HCT116 (cell line): ENCODE data around the gene CCP110. TPM values are rescaled to one million over a fixed set of nuclear protein-coding genes. Genes with fewer than 3 reads are reported as not detected.

ENCODE experiments used
- ATAC-seq: fragments of 200-7000 bp; cut with Tn5 transposase; 2 replicates; pipeline ENCODE4 v1.9.1; 2020; ENCODE audit warnings: mild to moderate bottlenecking, moderate library complexity
- BruUV-seq: library from RNA; stranded (reverse); fragments of 400-500 nt; replicated peaks from 2 replicates; lab custom pipeline; 2021; lab: Mats Ljungman, UMichigan
- CTCF ChIA-PET: fragments of 300-600 bp; sonication (Branson Sonifier 250); formaldehyde crosslinking; loops from one replicate; lab custom pipeline; 2021; ENCODE audit warnings: antibody characterized with exemption; lab: Charles Lee
- POLR2A ChIA-PET: fragments of 300-600, 350-600 bp; sonication (Branson Sonifier 250); formaldehyde crosslinking; loops from one replicate; lab custom pipeline; 2021; ENCODE audit warnings: antibody characterized with exemption; lab: Charles Lee
- RAD21 ChIA-PET, 2 experiments: fragments of 300-600 bp; sonication (Branson Sonifier 250); formaldehyde crosslinking; loops; one replicate each; lab custom pipeline; 2023; ENCODE audit warnings: low total read pairs in 2 of 2; ENCODE audit not compliant: uncharacterized antibody in 2 of 2, unreplicated experiment in 2 of 2, low non-redundant PET in 1 of 2; lab: Charles Lee
- DNase-seq: peaks from one replicate; pipeline ENCODE4 v3.0.0-alpha.2; 2010; ENCODE audit warnings: low read depth, low spot score
- H2AFZ ChIP-seq: fragments of 200-600 bp; shearing (Covaris generic), sonication (generic); 2 replicates; pipeline ENCODE4 v1.6.1; 2017; ENCODE audit warnings: low read depth, mixed run types, mixed read lengths, antibody characterized with exemption, low read length; ENCODE audit not compliant: poor library complexity, severe bottlenecking
- H3K27ac ChIP-seq: 2 replicates; pipeline ENCODE4 v1.5.1; 2012; ENCODE audit warnings: low read depth, low read length
- H3K27me3 ChIP-seq: fragments of 200-600 bp; sonication (generic); 2 replicates; pipeline ENCODE4 v1.6.1; 2016; ENCODE audit warnings: mixed run types, low read length, mixed read lengths; ENCODE audit not compliant: insufficient read depth
- H3K36me3 ChIP-seq, 2 experiments: fragments of 200-500 bp in 1 of 2; fragments of 200-600 bp in 1 of 2; sonication (Bioruptor generic) in 1 of 2; sonication (generic) in 1 of 2; 2 replicates each; pipeline versions ENCODE4 v1.5.1 to v1.6.1; 2014 to 2016; ENCODE audit warnings: low read length in 2 of 2, inconsistent platforms in 1 of 2, mixed read lengths in 1 of 2, mixed run types in 1 of 2; ENCODE audit not compliant: insufficient read depth in 2 of 2, control insufficient read depth in 1 of 2
- H3K4me1 ChIP-seq, 2 experiments: fragments of 200-600 bp in 1 of 2; sonication (generic) in 1 of 2; 2 replicates each; pipeline versions ENCODE4 v1.5.1 to v1.6.1; 2012 to 2017; ENCODE audit warnings: low read length in 2 of 2, inconsistent platforms in 1 of 2, mild to moderate bottlenecking in 1 of 2, mixed read lengths in 1 of 2, mixed run types in 1 of 2, moderate library complexity in 1 of 2; ENCODE audit not compliant: insufficient read depth in 2 of 2, control insufficient read depth in 1 of 2
- H3K4me2 ChIP-seq: fragments of 200-600 bp; sonication (generic); 2 replicates; pipeline ENCODE4 v1.6.1; 2017; ENCODE audit warnings: mixed run types, low read length, mixed read lengths
- H3K4me3 ChIP-seq, 2 experiments: fragments of 200-600 bp in 1 of 2; sonication (generic) in 1 of 2; replicated peaks in 1 of 2; 2 replicates each; pipeline ENCODE4 v1.5.1; 2011 to 2016; ENCODE audit warnings: low read length in 2 of 2, control low read depth in 1 of 2, low read depth in 1 of 2, mild to moderate bottlenecking in 1 of 2, mixed read lengths in 1 of 2, mixed run types in 1 of 2
- H3K79me2 ChIP-seq: fragments of 200-600 bp; sonication (generic); 2 replicates; pipeline ENCODE4 v1.6.1; 2017; ENCODE audit warnings: mild to moderate bottlenecking, mixed run types, low read length, moderate library complexity, mixed read lengths; ENCODE audit not compliant: insufficient read depth
- H3K9ac ChIP-seq: fragments of 200-600 bp; sonication (generic); 2 replicates; pipeline ENCODE4 v1.6.1; 2016; ENCODE audit warnings: low read length, mixed read lengths
- H3K9me2 ChIP-seq: fragments of 200-600 bp; sonication (generic), shearing (Covaris generic); 2 replicates; pipeline ENCODE4 v1.6.1; 2017; ENCODE audit warnings: mixed run types, mild to moderate bottlenecking, moderate library complexity; ENCODE audit not compliant: insufficient read depth
- H3K9me3 ChIP-seq, 2 experiments: fragments of 200-500 bp in 1 of 2; fragments of 200-600 bp in 1 of 2; sonication (Bioruptor generic) in 1 of 2; sonication (generic) in 1 of 2; 2 replicates each; pipeline ENCODE4 v1.6.1; 2014 to 2017; ENCODE audit warnings: low read length in 2 of 2, mixed read lengths in 2 of 2, inconsistent platforms in 1 of 2, low read depth in 1 of 2, mild to moderate bottlenecking in 1 of 2, mixed run types in 1 of 2, moderate library complexity in 1 of 2; ENCODE audit not compliant: control insufficient read depth in 1 of 2, insufficient read depth in 1 of 2
- H4K20me1 ChIP-seq: fragments of 200-600 bp; sonication (generic), shearing (Covaris generic); 2 replicates; pipeline ENCODE4 v1.6.1; 2017; ENCODE audit warnings: mixed run types, mild to moderate bottlenecking, moderate library complexity; ENCODE audit not compliant: insufficient read depth
- ATF3 ChIP-seq: IDR thresholded peaks from 2 replicates; pipeline ENCODE4 v1.6.1; 2012
- ZFX ChIP-seq: fragments of 450-650 bp; IDR thresholded peaks from 2 replicates; pipeline ENCODE4 v1.6.1; 2017
- intact Hi-C: fragments of 100-400 bp; cut with micrococcal nuclease; formaldehyde crosslinking; loops from 2 replicates; pipeline ENCODE4 v1.10.0; 2022
- total RNA-seq: library from RNA; stranded (reverse); gene quantifications from one replicate; pipeline ENCODE4 v1.2.1, GENCODE V29; 2021; ENCODE audit not compliant: unreplicated experiment

The CCP110 gene
- total RNA-seq, 1 experiment from 2014 or later, result 21.4 TPM

- peaks cover 6 to 14% of the 10 kb centered on the region in 2 experiments for H3K36me3 ChIP-seq
- peak overlapping the region in 1 of 2 experiments; percentile 94; a peak in 1 of 4 replicates for H3K4me3 ChIP-seq
- ChIA-PET CTCF (no interaction called here), RAD21 (no interaction called here), POLR2A (interaction anchor here (1.1 kb wide), 1 partner anchor 31 kb away, joined by 5 read pairs; the partner anchor contains the start of gene VPS35L)
- BruUV-seq, result no TSS peak
- no peaks in the 10 kb centered on the region for H3K27me3 ChIP-seq
- ATAC-seq, result no peak
- no peak overlapping the region for H2AFZ ChIP-seq
- no peaks in the 10 kb centered on the region for H3K9me3 ChIP-seq
- peaks cover 49% of the 10 kb centered on the region for H3K79me2 ChIP-seq
- peak overlapping the region; percentile 85 for H3K4me2 ChIP-seq
- H4K20me1 ChIP-seq, result no peaks in the 10 kb centered on the region
- no peak for DNase-seq
- no peaks in the 10 kb centered on the region for H3K9me2 ChIP-seq
- no peak for TF ChIP-seq ZFX
- TF ChIP-seq, all 23 proteins: peak for 0
- Histone ChIP-seq H3K9ac (no peak overlapping the region), H3K27ac (no peak overlapping the region), H3K4me1 (peaks cover 12 to 35% of the 10 kb centered on the region in 2 experiments)
- intact Hi-C loops, result no loop called here
Measured at GRCh38 chr16:19525385-19525723, 1.6 kb downstream of the CCP110 start.

GRCh38 chr16:19527161-19527560, 3.4 kb downstream of the CCP110 start:
- no peak overlapping the region for H2AFZ ChIP-seq
- no peaks in the 10 kb centered on the region for H3K27me3 ChIP-seq
- no TSS peak for BruUV-seq
- ATAC-seq, result no peak
- no peak overlapping the region for H3K4me2 ChIP-seq
- intact Hi-C loops, result no loop called here
- ChIA-PET RAD21 (no interaction called here), POLR2A (no interaction called here), CTCF (no interaction called here)
- no peak for DNase-seq
- no peaks in the 10 kb centered on the region for H3K9me3 ChIP-seq
- H3K79me2 ChIP-seq, result peaks cover 37% of the 10 kb centered on the region
- H3K4me3 ChIP-seq, result no peak overlapping the region
- H3K27ac ChIP-seq, result no peak overlapping the region
- peaks cover 6 to 25% of the 10 kb centered on the region in 2 experiments; a peak in 3 of 4 replicates for H3K4me1 ChIP-seq
- H3K9ac ChIP-seq, result no peak overlapping the region
- no peak for TF ChIP-seq ATF3
- H4K20me1 ChIP-seq, result no peaks in the 10 kb centered on the region
- H3K9me2 ChIP-seq, result no peaks in the 10 kb centered on the region
- peaks cover 6 to 14% of the 10 kb centered on the region in 2 experiments for H3K36me3 ChIP-seq
